HepG2 (cell line): Measurements from ENCODE around the gene SF3A2.

Experiments
- BHLHE40 ChIP-seq: IDR thresholded peaks from 2 replicates; pipeline ENCODE4 v1.6.1; 2011; ENCODE audit warnings: low read length, improper control_type of control experiment
- NKX3-1 ChIP-seq: sonication (generic); formaldehyde crosslinking; IDR thresholded peaks from 2 replicates; pipeline ENCODE4 v1.5.0; 2020; ENCODE audit warnings: missing genetic modification reagents
- ZNF207 ChIP-seq: fragments of 450-650 bp; IDR thresholded peaks from 2 replicates; pipeline ENCODE4 v1.6.1; 2016; ENCODE audit warnings: antibody characterized with exemption, borderline replicate concordance
- ZNF3 ChIP-seq: IDR thresholded peaks from 2 replicates; pipeline ENCODE4 v1.7.0; 2017; ENCODE audit warnings: inconsistent platforms
- ZSCAN30 ChIP-seq: sonication (generic); formaldehyde crosslinking; IDR thresholded peaks from 2 replicates; pipeline ENCODE4 v1.5.0; 2020; ENCODE audit warnings: mild to moderate bottlenecking, missing genetic modification reagents
- TF ChIP-seq, protein P1 (sequence below): sonication (generic); formaldehyde crosslinking; conservative IDR thresholded peaks from 2 replicates; pipeline ENCODE4 v1.4.0; 2020; ENCODE audit warnings: missing genetic modification reagents
- TF ChIP-seq, protein P2 (sequence below): sonication (generic); formaldehyde crosslinking; IDR thresholded peaks from 2 replicates; pipeline ENCODE4 v1.9.0; 2021; ENCODE audit warnings: missing genetic modification reagents, mild to moderate bottlenecking, borderline replicate concordance

DNA sequence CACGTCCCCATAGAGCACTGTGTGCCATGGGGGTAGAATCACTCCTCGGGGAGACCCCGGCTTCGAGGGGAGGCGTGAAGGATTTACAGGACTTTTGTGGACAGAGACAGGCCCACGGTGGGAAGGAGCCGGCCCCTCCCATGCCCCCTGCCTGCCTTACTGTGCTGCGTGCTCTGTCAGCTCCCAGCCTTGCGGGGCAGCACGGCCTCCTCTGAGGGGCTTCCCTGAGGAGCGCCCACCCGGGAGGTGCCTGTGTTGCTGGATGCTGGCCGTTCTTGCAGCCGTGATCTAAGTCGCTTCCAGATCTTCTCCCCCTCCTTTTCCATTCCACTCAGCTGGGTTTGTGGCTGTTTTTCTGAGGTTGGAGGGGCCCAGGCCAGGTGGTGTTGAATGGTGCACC lies 29.6 kb upstream of the SF3A2 start:
- TF ChIP-seq NKX3-1 (CRISPR knock-in tag): no peak
- TF ChIP-seq ZNF207: no peak
- TF ChIP-seq BHLHE40: no peak
- TF ChIP-seq, protein P1, sequence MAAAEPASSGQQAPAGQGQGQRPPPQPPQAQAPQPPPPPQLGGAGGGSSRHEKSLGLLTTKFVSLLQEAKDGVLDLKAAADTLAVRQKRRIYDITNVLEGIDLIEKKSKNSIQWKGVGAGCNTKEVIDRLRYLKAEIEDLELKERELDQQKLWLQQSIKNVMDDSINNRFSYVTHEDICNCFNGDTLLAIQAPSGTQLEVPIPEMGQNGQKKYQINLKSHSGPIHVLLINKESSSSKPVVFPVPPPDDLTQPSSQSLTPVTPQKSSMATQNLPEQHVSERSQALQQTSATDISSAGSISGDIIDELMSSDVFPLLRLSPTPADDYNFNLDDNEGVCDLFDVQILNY (CRISPR knock-in tag): no peak
- no peak for TF ChIP-seq ZNF3 (CRISPR knock-in tag)
- TF ChIP-seq, protein P2, sequence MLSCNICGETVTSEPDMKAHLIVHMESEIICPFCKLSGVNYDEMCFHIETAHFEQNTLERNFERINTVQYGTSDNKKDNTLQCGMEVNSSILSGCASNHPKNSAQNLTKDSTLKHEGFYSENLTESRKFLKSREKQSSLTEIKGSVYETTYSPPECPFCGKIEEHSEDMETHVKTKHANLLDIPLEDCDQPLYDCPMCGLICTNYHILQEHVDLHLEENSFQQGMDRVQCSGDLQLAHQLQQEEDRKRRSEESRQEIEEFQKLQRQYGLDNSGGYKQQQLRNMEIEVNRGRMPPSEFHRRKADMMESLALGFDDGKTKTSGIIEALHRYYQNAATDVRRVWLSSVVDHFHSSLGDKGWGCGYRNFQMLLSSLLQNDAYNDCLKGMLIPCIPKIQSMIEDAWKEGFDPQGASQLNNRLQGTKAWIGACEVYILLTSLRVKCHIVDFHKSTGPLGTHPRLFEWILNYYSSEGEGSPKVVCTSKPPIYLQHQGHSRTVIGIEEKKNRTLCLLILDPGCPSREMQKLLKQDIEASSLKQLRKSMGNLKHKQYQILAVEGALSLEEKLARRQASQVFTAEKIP (CRISPR knock-in tag): no peak
- TF ChIP-seq ZSCAN30: no peak
